ENCODE data around the gene ZSWIM6. TPM values are rescaled to one million over a fixed set of nuclear protein-coding genes. Genes with fewer than 3 reads are reported as not detected.

Gene ZSWIM6
- total RNA-seq, 1 experiment from 2014 or later = 3.4 TPM

- Histone ChIP-seq H3K9ac (ENCODE audit: low read length) (no peak overlapping the region), H3K9me3 (ENCODE audit: low read length) (no peaks in the 10 kb centered on the region), H3K4me3 (ENCODE audit: low read length) (no peak overlapping the region), H3K79me2 (ENCODE audit: low read length) (no peaks in the 10 kb centered on the region), H3F3A (ENCODE audit: low read length, unreplicated experiment) (no peaks in the 10 kb centered on the region), H3K4me2 (ENCODE audit: low read length) (no peak overlapping the region), H3K4me1 (ENCODE audit: insufficient read depth, low read length) (no peaks in the 10 kb centered on the region), H3K36me3 (ENCODE audit: low read depth, low read length) (no peaks in the 10 kb centered on the region), H3K9me2 (replicated peaks; ENCODE audit: low read length) (no peaks in the 10 kb centered on the region), H4K20me1 (ENCODE audit: low read length) (no peaks in the 10 kb centered on the region), H3K27me3 (ENCODE audit: low read length) (no peaks in the 10 kb centered on the region), H2AFZ (ENCODE audit: low read length) (no peak overlapping the region), H3K27ac (ENCODE audit: low read length) (no peak overlapping the region)
- DNase-seq (no peak), ATAC-seq (no peak)
- CTCF ChIA-PET = no interaction called here
- intact Hi-C loops (cut with micrococcal nuclease) = no loop called here
- TF ChIP-seq CTCF (conservative IDR thresholded peaks at IDR 0.05; ENCODE audit: low read depth, low read length) = no peak
- no peak for TF ChIP-seq EZH2phosphoT487 (IDR thresholded peaks at IDR 0.05; ENCODE audit: borderline replicate concordance, low read length)
- no peak for TF ChIP-seq EZH2 (IDR thresholded peaks at IDR 0.05; ENCODE audit: low read length, unreplicated experiment)
- BruUV-seq (replicated peaks) = no TSS peak
- POLR2A ChIA-PET (ENCODE audit: unreplicated experiment) = no interaction called here
Measured at GRCh38 chr5:61587125-61587524, 255.1 kb downstream of the ZSWIM6 start.

GRCh38 chr5:61588216-61588615 lies 256.2 kb downstream of the ZSWIM6 start:
- Histone ChIP-seq H3K9ac (ENCODE audit: low read length) (no peak overlapping the region), H3K27me3 (ENCODE audit: low read length) (no peaks in the 10 kb centered on the region), H3K9me2 (replicated peaks; ENCODE audit: low read length) (no peaks in the 10 kb centered on the region), H3F3A (ENCODE audit: low read length, unreplicated experiment) (no peaks in the 10 kb centered on the region), H2AFZ (ENCODE audit: low read length) (no peak overlapping the region), H3K4me2 (ENCODE audit: low read length) (no peak overlapping the region), H3K4me3 (ENCODE audit: low read length) (no peak overlapping the region), H3K79me2 (ENCODE audit: low read length) (no peaks in the 10 kb centered on the region), H3K36me3 (ENCODE audit: low read depth, low read length) (no peaks in the 10 kb centered on the region), H3K27ac (ENCODE audit: low read length) (no peak overlapping the region), H4K20me1 (ENCODE audit: low read length) (no peaks in the 10 kb centered on the region), H3K4me1 (ENCODE audit: insufficient read depth, low read length) (no peaks in the 10 kb centered on the region), H3K9me3 (ENCODE audit: low read length) (no peaks in the 10 kb centered on the region)
- DNase-seq (no peak), ATAC-seq (no peak)
- ChIA-PET POLR2A (ENCODE audit: unreplicated experiment) (no interaction called here), CTCF (no interaction called here)
- TF ChIP-seq CTCF (conservative IDR thresholded peaks at IDR 0.05; ENCODE audit: low read depth, low read length) (no peak), EZH2phosphoT487 (IDR thresholded peaks at IDR 0.05; ENCODE audit: borderline replicate concordance, low read length) (no peak), EZH2 (IDR thresholded peaks at IDR 0.05; ENCODE audit: low read length, unreplicated experiment) (no peak)
- intact Hi-C loops (cut with micrococcal nuclease) = no loop called here
- no TSS peak for BruUV-seq (replicated peaks)

- H3K27me3 ChIP-seq (ENCODE audit: low read length) = no peaks in the 10 kb centered on the region
- H3F3A ChIP-seq (ENCODE audit: low read length, unreplicated experiment) = no peaks in the 10 kb centered on the region
- no peak for DNase-seq
- no peak overlapping the region for H3K4me3 ChIP-seq (ENCODE audit: low read length)
- no peak overlapping the region for H3K9ac ChIP-seq (ENCODE audit: low read length)
- TF ChIP-seq EZH2 (IDR thresholded peaks at IDR 0.05; ENCODE audit: low read length, unreplicated experiment) (no peak), EZH2phosphoT487 (IDR thresholded peaks at IDR 0.05; ENCODE audit: borderline replicate concordance, low read length) (no peak)
- no peak for ATAC-seq
- intact Hi-C loops (cut with micrococcal nuclease) = no loop called here
- H3K36me3 ChIP-seq (ENCODE audit: low read depth, low read length) = no peaks in the 10 kb centered on the region
- POLR2A ChIA-PET (ENCODE audit: unreplicated experiment) = no interaction called here
- no peak overlapping the region for H3K27ac ChIP-seq (ENCODE audit: low read length)
- no TSS peak for BruUV-seq (replicated peaks)
- no peaks in the 10 kb centered on the region for H4K20me1 ChIP-seq (ENCODE audit: low read length)
- H3K4me1 ChIP-seq (ENCODE audit: insufficient read depth, low read length) = no peaks in the 10 kb centered on the region
- H3K9me2 ChIP-seq (replicated peaks; ENCODE audit: low read length) = no peaks in the 10 kb centered on the region
- CTCF ChIA-PET = no interaction called here
- no peak overlapping the region for H3K4me2 ChIP-seq (ENCODE audit: low read length)
- H3K9me3 ChIP-seq (ENCODE audit: low read length) = no peaks in the 10 kb centered on the region
- H2AFZ ChIP-seq (ENCODE audit: low read length) = no peak overlapping the region
- no peaks in the 10 kb centered on the region for H3K79me2 ChIP-seq (ENCODE audit: low read length)
Measured at GRCh38 chr5:61589946-61590345, 257.9 kb downstream of the ZSWIM6 start.

Data from PC-3 (cell line).